ENCODE results near the gene MS4A18. TPM values are rescaled to one million over a fixed set of nuclear protein-coding genes. Genes with fewer than 3 reads are reported as not detected.

The MS4A18 gene
- total RNA-seq, 1 donor: not detected

DNA sequence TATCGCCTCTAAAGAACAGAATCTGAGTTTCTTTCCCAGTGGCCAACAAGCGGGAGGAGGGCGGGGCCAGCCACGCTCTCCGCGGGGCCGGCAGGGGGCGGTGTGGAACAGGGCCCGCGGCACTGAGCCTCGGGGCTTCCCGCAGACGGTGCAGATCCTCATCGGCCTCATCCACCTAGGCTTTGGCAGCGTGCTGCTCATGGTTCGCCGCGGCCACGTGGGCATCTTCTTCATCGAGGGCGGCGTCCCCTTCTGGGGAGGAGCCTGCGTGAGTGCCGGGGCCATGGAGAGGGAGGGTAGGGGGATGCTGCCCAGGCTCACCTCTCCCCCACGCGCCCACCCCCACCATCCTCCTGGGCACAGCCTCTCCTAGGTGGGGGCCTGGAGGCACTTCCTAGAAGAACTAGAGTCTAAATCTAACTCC is 42.9 kb downstream of the MS4A18 start:
- no peak for DNase-seq (ENCODE audit: low read depth)
- TF ChIP-seq, protein P1, sequence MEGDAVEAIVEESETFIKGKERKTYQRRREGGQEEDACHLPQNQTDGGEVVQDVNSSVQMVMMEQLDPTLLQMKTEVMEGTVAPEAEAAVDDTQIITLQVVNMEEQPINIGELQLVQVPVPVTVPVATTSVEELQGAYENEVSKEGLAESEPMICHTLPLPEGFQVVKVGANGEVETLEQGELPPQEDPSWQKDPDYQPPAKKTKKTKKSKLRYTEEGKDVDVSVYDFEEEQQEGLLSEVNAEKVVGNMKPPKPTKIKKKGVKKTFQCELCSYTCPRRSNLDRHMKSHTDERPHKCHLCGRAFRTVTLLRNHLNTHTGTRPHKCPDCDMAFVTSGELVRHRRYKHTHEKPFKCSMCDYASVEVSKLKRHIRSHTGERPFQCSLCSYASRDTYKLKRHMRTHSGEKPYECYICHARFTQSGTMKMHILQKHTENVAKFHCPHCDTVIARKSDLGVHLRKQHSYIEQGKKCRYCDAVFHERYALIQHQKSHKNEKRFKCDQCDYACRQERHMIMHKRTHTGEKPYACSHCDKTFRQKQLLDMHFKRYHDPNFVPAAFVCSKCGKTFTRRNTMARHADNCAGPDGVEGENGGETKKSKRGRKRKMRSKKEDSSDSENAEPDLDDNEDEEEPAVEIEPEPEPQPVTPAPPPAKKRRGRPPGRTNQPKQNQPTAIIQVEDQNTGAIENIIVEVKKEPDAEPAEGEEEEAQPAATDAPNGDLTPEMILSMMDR (IDR thresholded peaks at IDR 0.05; ENCODE audit: insufficient read depth, low read length): peak; percentile 23
- H3K4me3 ChIP-seq (ENCODE audit: low read depth, low read length): no peak overlapping the region

DNA sequence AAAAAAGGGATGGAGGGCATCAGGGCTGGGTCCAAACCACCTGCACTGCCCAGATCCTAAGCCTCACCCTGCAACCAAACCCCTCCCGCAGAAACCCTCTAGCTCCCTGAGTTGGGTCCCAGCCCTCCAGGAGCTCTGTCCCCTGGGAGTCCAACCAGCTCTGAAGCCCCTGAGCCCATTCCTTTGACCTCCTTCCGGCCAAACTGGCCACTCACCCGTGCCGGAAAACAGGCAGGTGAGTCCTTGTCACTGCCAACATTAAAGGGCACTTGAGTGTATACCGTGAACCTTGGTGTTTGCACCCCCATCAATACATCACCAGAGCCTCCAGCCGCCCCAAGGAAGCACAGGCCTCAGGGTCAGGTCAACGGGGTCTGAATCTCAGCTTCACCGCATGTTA is 43.7 kb downstream of the MS4A18 start:
- no peak for DNase-seq (ENCODE audit: low read depth)
- no peak overlapping the region for H3K4me3 ChIP-seq (ENCODE audit: low read depth, low read length)
- TF ChIP-seq, protein P1 (IDR thresholded peaks at IDR 0.05; ENCODE audit: insufficient read depth, low read length): no peak

DNA sequence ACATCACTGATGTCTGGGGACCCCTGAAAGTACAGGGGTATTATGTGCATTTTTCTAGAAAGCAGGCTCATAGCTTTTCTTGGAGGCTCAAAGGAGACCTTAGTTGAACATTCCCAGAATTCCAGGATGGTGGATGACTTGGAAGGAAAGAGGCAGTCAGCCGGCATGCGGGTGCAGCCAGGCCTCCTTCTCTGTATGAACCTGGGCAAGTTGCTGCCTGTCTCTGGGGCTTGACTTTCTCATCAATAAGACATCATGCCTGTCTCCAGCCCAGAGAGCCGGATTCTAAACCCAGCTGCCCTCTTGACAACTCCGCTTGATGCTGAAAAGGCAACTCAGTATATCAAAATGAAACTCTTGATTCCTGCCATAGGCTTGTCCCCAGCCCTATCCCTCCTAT is 44.8 kb downstream of the MS4A18 start:
- DNase-seq (ENCODE audit: low read depth): no peak
- H3K4me3 ChIP-seq (ENCODE audit: low read depth, low read length): no peak overlapping the region
- TF ChIP-seq, protein P1 (IDR thresholded peaks at IDR 0.05; ENCODE audit: insufficient read depth, low read length): no peak

DNA sequence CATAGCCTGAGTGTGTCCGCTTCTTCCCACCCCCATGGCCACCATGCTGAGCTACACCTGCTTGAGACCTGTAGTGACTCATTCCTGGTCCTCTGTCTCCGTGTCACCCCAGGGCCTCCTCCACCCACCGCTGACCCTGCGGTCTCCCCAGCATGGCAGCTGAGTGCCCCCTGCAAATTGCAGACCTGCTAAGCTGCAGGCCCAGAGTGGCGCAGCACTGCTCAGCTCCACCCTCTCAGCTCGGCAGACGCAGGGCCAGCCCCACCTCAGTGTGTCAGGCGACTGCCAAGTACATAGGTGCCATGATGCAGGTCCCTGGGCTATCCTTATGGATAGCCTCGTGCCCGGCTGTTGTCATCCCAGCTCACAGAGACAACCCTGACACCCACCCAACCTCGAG is 45.3 kb downstream of the MS4A18 start:
- TF ChIP-seq, protein P1 (IDR thresholded peaks at IDR 0.05; ENCODE audit: insufficient read depth, low read length): no peak
- H3K4me3 ChIP-seq (ENCODE audit: low read depth, low read length): no peak overlapping the region
- DNase-seq (ENCODE audit: low read depth): no peak

DNA sequence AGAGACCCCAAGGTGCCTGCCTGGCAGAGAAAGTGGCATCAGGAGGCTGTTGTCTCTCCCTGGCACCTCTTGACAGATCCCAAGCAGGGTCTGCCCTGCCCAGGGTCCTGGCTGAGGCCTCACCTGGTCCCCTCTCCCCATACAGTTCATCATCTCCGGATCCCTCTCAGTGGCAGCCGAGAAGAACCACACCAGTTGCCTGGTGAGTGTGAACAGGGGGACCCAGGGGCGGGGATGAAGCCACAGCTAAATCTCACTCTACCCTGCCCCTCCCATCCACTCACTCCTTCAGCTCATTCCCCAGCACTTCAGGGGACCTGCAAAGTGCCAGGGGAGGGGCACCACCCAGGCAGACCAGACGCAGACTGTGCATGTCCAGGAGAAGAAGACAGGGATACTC is 46.6 kb downstream of the MS4A18 start:
- H3K4me3 ChIP-seq (ENCODE audit: low read depth, low read length): no peak overlapping the region
- DNase-seq (ENCODE audit: low read depth): no peak
- TF ChIP-seq, protein P1 (IDR thresholded peaks at IDR 0.05; ENCODE audit: insufficient read depth, low read length): no peak

DNA sequence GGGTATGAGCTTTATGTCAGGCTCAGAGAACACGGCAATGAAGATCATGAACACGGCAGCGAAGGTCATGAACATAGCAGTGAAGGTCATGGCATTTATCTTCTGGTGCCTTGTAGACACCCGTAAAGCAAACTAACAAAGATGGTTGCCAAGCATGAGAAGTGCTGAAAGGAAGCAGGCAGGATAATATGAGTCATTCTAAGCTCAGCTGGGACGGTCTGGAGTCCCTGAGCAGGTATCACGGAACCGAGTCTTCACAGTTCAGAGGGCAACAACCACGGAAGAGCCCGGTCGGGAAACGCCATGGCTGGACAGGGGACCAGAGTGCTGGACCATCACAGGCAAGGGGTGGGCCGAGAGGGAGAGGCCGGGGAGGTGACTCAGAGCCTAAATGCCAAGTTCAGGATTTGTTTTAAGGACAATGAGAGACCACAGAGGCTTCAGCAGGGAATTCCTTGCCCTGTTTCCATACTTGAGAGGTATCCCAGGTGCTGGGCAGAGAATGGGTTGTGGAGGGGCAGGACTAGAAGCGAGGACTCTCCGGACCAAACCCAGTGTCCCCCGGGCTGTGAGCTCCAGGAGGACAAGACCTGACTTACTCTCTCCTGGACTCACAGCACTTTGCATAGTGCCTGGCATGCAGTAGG is 47.5 kb downstream of the MS4A18 start:
- no peak overlapping the region for H3K4me3 ChIP-seq (ENCODE audit: low read depth, low read length)
- TF ChIP-seq, protein P1 (IDR thresholded peaks at IDR 0.05; ENCODE audit: insufficient read depth, low read length): no peak
- no peak for DNase-seq (ENCODE audit: low read depth)

DNA sequence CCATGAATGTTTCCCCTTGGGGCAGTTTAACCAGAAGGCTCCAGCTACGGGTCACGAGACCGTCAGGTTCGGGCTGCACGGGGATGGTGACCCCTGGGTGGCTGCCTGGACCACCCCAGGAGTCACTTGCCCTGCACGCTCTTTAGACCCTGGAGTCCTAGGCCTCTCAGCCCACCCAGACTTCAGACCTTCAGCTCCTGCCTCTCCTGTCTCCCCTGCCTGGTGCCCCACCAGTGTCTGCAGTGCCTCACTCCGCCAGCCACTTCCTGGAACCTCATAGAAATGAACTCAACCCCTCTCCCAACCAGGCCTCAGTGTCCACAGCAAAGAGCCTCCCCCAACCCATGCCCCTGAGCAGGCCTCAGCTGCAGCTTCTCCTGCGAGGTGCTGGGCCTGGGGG is 48.1 kb downstream of the MS4A18 start:
- TF ChIP-seq, protein P1 (IDR thresholded peaks at IDR 0.05; ENCODE audit: insufficient read depth, low read length): no peak
- H3K4me3 ChIP-seq (ENCODE audit: low read depth, low read length): no peak overlapping the region
- DNase-seq (ENCODE audit: low read depth): no peak

Data from fibroblast of the aortic adventitia (primary cell).